AG20443 (cell line): ENCODE measurements around the gene SNAPC4.
A peak's percentile ranks its signal among the peaks of the same experiment; 100 is the strongest.

ENCODE experiments used
- DNase-seq: peaks from one replicate; pipeline ENCODE4 v3.0.0; 2012; ENCODE audit warnings: low spot score, mixed read lengths

Gene SNAPC4

GRCh38 chr9:136392538-136393449 lies 7.2 kb downstream of the SNAPC4 start:
- DNase-seq = no peak

GRCh38 chr9:136391737-136392537 lies 8.0 kb downstream of the SNAPC4 start:
- no peak for DNase-seq

GRCh38 chr9:136389396-136389795 lies 10.6 kb downstream of the SNAPC4 start:
- DNase-seq = no peak

GRCh38 chr9:136387217-136387616 lies 12.8 kb downstream of the SNAPC4 start:
- no peak for DNase-seq

GRCh38 chr9:136386018-136386417 lies 14.0 kb downstream of the SNAPC4 start:
- DNase-seq = no peak

GRCh38 chr9:136385015-136385414 lies 15.0 kb downstream of the SNAPC4 start:
- DNase-seq = no peak

GRCh38 chr9:136383436-136383835 lies 16.5 kb downstream of the SNAPC4 start:
- no peak for DNase-seq

- DNase-seq = no peak
Measured at GRCh38 chr9:136381966-136382513, 17.9 kb downstream of the SNAPC4 start.

GRCh38 chr9:136381311-136381710 lies 18.7 kb downstream of the SNAPC4 start:
- no peak for DNase-seq

GRCh38 chr9:136380381-136380780 lies 19.6 kb downstream of the SNAPC4 start:
- DNase-seq = no peak

GRCh38 chr9:136379891-136380290 lies 20.1 kb downstream of the SNAPC4 start:
- no peak for DNase-seq

GRCh38 chr9:136379401-136379800 lies 20.6 kb downstream of the SNAPC4 start:
- DNase-seq = no peak

GRCh38 chr9:136379003-136379287 lies 21.0 kb downstream of the SNAPC4 start:
- DNase-seq = no peak

- no peak for DNase-seq
Measured at GRCh38 chr9:136378170-136379002, 21.6 kb downstream of the SNAPC4 start.

- DNase-seq = no peak
Measured at GRCh38 chr9:136377341-136378169, 22.4 kb downstream of the SNAPC4 start.

- DNase-seq = no peak
Measured at GRCh38 chr9:136376457-136376856, 23.5 kb downstream of the SNAPC4 start.

GRCh38 chr9:136375096-136375495 lies 24.9 kb downstream of the SNAPC4 start:
- no peak for DNase-seq

- DNase-seq = no peak
Measured at GRCh38 chr9:136374183-136374575, 25.8 kb downstream of the SNAPC4 start.

GRCh38 chr9:136373300-136374182 lies 26.4 kb downstream of the SNAPC4 start, which contains the start of gene CARD9:
TSS of gene CARD9 (minus strand) at chr9:136373669. CDS start at chr9:136372078, 1,591 bp downstream.
- DNase-seq = peak; percentile 26
